Inflammatory macrophage treated with lipopolysaccharide for 4 hours (primary cell): ENCODE data around the gene RNF217.

Experiments
- DNase-seq: peaks from one replicate; pipeline ENCODE4 v3.0.0-alpha.2; 2020

The RNF217 gene

DNA sequence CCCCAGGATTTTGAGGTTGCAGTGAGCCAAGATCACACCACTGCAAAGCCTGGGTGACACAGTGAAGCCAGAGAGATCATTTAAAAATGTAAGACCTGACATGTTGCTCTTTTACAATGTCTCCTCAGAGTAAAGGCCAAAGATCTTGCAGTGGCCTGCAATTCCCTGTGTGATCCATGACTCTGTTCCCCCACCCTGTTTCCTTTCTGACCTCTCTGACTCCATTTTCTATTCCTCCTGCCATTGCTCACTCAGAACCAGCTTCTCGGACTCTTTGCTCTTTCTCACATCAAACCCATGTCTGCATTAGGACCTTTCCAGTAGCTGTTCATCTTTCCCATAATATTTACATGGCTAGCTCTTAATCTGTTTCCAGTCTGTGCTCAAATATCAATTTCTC is 28.8 kb downstream of the RNF217 start:
- no peak for DNase-seq

DNA sequence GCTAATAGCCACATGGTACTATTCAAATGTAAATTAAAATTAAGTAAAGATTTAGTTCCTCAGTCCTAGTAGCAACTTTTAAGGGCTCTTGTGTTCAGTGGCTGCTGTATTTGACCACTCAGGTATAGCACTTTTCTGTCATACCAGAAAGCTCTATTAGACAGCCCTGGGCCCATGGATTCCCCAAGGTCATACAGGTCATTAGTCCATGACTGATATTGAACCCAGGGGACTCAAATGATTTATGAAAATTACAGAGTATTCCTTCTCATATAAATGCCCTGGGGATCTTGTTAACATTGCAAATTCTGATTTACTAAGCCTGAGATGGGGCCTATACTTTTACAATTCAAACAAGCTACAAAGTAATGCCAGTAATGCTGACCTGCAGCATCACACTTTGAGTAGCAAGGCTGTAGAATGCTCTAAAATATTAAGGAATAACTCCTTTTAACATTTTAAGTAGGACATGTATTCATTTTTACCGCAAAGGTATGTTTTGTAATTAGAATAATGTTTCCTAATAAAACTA is 29.6 kb downstream of the RNF217 start:
- no peak for DNase-seq

DNA sequence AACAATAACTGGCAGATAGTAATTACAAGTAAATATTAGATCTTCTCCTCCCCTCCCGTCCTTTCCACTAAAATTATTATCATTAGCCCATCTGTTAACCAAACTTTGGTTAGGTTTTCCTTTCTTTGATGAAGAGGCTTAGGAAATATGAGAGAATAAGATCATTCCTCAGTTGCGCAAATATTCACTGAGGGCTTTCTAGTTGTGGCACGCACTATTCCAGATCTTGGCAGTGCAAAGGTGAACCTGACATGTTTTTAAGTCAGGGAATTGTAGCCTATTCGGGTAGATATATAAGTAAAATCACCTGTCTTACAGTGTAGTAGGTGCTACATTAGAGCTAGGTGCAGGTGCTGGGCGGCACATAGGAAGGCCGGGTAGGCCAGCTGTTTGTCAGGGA is 31.1 kb downstream of the RNF217 start:
- no peak for DNase-seq

GRCh38 chr6:124994648-124995047 is 32.4 kb downstream of the RNF217 start:
- no peak for DNase-seq

- DNase-seq, result no peak
Observed at GRCh38 chr6:124995131-124995530, 32.9 kb downstream of the RNF217 start.

DNA sequence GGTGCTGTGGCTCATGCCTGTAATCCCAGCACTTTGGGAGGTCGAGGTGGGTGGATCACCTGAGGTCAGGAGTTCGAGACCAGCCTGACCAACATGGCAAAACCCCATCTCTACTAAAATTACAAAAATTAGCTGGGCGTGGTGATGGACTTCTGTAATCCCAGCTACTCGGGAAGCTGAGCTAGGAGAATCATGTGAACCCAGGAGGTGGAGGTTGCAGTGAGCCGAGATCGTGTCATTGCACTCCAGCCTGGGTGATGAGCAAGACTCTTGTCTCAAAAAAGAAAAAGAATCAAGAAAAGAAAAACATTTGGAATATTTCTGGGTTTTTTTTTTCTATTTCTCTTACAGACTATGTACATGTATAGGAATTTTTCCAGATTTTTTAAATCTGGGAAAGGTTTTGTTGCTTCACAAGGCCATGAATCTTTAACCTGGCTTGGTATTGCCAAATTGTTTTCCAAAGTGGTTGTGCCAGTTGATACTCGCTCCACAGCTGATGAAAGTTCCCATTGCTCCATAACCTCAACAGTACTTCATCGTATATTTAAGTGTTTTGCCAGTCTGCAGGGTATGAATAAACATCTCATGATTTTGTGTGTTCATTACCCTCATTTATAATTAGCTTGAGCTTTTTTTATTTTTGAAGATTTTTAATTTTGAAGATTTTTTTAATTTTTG is 33.5 kb downstream of the RNF217 start:
- no peak for DNase-seq

DNA sequence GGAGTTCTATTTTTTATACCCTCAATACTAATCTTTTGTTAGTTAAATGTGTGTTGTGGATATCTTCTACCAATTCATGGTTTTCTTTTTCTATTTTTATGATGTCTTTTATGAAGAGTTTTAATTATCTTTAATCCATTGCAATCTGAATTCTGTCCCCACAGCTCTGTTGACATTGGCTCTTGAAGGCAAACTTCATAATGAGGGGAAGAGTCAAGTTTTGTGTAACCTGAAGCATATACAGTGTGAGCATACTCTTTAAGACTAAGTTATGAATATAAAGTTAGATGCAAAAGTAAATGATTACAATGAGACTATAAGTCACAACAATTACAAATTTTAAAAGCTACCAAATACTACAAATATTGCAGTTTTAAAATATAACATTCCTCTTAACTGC is 34.2 kb downstream of the RNF217 start:
- no peak for DNase-seq

DNA sequence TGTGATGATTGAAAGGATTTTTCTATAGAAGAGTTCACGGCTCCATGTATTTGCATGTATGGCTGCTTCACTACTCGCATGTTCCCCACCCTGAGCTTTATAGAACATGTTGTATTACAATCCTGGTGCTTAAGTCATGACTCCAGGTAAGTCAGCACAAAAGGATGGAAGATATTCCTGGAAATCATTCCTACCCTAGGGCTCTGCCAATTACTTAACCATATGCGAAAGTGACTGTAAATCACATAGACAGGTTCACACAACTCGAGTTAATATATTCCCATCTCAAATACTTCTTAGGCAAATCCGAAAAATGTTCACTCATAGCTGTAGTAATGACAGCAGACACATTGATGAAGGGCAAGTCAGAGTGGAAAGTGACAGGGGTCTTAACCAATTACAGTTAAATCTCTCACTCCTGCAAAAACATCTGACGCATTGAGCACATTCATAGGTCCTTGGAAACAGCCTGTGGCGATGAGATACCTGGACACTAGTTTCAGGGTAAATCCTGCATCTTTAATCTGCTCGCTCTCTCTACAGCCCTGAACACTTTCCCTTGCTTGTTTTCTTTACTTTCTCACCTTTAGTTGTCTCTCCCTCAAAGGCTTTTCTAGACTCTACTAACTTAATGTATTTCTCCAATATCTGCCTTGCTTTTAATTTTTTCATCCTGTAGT is 35.1 kb downstream of the RNF217 start:
- DNase-seq, result no peak

DNA sequence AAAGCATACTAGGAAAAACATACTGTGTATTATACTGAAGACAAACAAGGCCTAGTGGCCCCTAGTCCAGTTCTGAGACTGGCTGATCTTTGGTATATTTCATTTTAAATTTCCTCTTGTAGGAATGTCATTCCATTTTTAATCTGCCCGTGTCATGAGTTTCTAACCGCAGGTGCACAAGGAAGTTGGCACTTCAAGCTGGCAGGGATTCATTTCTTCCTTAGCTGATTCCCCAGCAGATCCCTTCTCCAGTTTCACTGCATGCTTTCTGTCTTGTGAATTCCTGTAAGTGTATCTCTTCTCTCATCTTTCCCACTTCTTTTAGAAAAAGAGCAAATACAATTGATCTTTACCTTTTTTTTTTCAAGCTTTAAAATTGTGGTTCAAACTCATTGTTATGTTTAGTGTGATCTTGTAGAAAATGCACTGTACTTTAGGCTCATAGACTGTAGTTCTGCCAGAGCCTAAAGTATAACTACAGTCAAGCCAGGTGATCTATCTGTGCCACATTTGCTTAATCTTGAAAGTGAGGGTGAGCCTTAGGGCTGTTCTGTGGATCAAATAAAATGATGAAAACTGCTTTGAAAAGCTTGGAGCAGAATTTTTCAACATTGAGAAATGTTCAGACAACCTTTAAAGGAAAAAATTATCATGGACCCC is 37.0 kb downstream of the RNF217 start:
- DNase-seq, result no peak

- DNase-seq, result no peak
Observed at GRCh38 chr6:125001684-125002405, 39.6 kb downstream of the RNF217 start.

- no peak for DNase-seq
Observed at GRCh38 chr6:125002406-125002741, 40.1 kb downstream of the RNF217 start.

GRCh38 chr6:125003070-125003469 is 40.8 kb downstream of the RNF217 start:
- no peak for DNase-seq

GRCh38 chr6:125004198-125004597 is 42.0 kb downstream of the RNF217 start:
- DNase-seq, result no peak

DNA sequence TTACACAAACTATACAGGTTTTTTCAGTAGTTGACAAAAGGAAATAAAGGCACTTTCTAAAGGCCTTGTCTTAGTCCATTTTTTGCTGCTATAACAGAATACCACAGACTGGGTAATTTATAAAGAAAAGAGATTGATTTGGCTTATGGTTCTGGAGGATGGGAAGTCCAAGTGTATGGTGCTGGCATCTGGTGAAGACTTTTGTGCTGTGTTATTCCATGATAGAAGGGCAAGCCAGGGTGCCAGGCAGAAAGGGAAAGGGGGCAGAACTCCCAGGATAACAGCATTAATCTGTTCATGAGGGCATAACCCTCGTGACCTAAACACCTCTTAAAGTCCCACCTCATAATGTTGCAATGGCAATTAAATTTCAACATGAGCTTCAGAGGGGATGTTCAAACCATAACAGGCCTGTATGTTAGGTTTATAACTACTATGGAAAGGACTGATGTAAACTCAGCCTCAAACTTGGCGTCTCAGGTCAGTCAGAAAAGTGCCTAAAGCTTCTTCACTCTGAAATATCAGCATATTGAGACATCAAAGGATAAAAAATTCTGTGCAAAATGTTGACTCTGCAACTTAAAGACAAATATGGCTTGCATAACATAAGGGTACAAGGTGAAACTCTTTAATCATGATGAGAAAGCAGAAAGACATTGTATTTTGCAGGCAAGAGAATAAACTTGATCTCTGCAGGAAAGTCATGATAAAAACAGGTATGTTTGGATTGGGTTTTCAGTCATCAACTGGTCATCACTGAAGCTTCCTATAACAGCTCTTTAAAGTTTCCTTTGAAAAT is 42.8 kb downstream of the RNF217 start:
- no peak for DNase-seq

GRCh38 chr6:125008261-125008703 is 46.0 kb downstream of the RNF217 start:
- peak; percentile 23 for DNase-seq

GRCh38 chr6:125008957-125009356 is 46.7 kb downstream of the RNF217 start:
- DNase-seq, result no peak

DNA sequence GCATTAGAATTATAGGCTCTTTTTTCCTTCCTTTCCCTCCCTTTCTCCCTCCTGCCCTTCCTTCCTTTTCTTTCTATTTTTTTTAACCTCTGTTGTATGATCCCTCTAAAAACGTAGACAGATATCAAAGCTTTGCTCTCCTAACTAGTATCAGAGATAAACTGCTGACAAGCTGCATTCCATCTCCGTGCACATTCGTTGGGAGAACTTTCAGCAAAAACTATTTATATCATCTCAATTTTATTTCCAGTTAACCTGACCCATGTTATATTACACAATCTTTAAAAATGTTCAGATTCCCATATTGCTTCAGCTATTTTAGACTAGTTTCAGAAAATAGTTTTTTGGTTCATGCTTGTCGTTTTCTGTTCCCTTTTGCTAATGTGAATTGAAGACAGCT is 47.3 kb downstream of the RNF217 start:
- peak; percentile 11 for DNase-seq

GRCh38 chr6:125013938-125014660 is 51.9 kb downstream of the RNF217 start:
- peak; percentile 11 for DNase-seq

DNA sequence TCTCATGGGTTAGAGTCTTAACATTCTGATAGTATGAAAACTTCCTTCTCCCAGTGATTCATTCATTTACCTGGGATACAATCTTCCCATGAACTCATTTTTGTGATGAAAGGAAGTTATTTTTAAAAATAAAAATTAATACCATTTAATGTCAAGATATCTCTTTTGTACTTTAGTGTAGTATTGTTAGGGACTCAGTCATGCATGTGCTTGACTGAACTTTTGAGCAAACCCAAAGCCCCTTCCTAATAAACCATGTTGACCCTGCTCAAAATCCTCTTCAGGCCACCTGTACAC is 52.4 kb downstream of the RNF217 start:
- DNase-seq, result no peak

GRCh38 chr6:125015152-125015551 is 52.9 kb downstream of the RNF217 start:
- DNase-seq, result no peak

DNA sequence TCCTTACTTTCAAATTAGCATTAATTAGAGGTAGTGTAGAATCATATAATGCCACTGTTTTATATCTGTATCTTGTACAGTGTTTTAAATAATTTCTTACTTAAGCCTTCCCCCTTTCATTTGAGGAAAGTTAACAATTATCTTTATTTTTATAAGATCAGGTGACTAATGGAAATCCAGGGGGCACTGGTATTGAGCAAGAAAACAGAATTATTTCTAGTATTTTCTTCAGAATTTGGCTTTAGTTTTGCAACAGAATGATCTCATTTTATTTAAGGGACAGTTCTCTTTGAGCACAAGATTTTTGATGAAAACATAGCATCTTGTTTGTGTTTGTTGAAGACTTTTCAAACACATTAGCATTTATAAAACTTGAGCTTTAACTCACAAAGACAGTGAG is 55.9 kb downstream of the RNF217 start:
- no peak for DNase-seq

GRCh38 chr6:125019281-125019680 is 57.0 kb downstream of the RNF217 start:
- no peak for DNase-seq
